Neuronal stem cell (in vitro differentiated cells): ENCODE measurements around the gene FGF3.

Experiments used
- DNase-seq: peaks from one replicate; pipeline ENCODE4 v3.0.0-alpha.2; 2013; ENCODE audit warnings: low spot score
- H2AFZ ChIP-seq: one replicate; pipeline ENCODE4 v1.6.1; 2013; ENCODE audit warnings: mild to moderate bottlenecking, low read length, inconsistent platforms
- H2AK5ac ChIP-seq: 2 replicates; pipeline ENCODE4 v1.6.1; 2013; ENCODE audit warnings: low read depth, mild to moderate bottlenecking, inconsistent platforms, low read length, moderate library complexity, mixed read lengths
- H2BK120ac ChIP-seq: 2 replicates; pipeline ENCODE4 v1.6.1; 2013; ENCODE audit warnings: low read depth, mild to moderate bottlenecking, inconsistent platforms, low read length, moderate library complexity, mixed read lengths
- H2BK12ac ChIP-seq: one replicate; pipeline ENCODE4 v1.6.1; 2013; ENCODE audit warnings: low read length, inconsistent platforms
- H2BK15ac ChIP-seq: 2 replicates; pipeline ENCODE4 v1.6.1; 2013; ENCODE audit warnings: mild to moderate bottlenecking, low read length, inconsistent platforms, mixed read lengths
- H2BK5ac ChIP-seq: one replicate; pipeline ENCODE4 v1.6.1; 2013; ENCODE audit warnings: inconsistent platforms, mild to moderate bottlenecking, low read length, moderate library complexity
- H3K14ac ChIP-seq: one replicate; pipeline ENCODE4 v1.6.1; 2013; ENCODE audit warnings: low read length, inconsistent platforms
- H3K18ac ChIP-seq: 2 replicates; pipeline ENCODE4 v1.6.1; 2013; ENCODE audit warnings: low read length, inconsistent platforms
- H3K23ac ChIP-seq: 2 replicates; pipeline ENCODE4 v1.6.1; 2013; ENCODE audit warnings: low read depth, mild to moderate bottlenecking, mixed read lengths, low read length, inconsistent platforms; ENCODE audit not compliant: poor library complexity
- H3K27ac ChIP-seq: replicated peaks from 3 replicates; pipeline ENCODE4 v1.5.1; 2013; ENCODE audit warnings: low read length, inconsistent platforms
- H3K27me3 ChIP-seq, 3 experiments: 2 replicates each; pipeline ENCODE4 v1.6.1; 2013; ENCODE audit warnings: low read length in 3 of 3, mild to moderate bottlenecking in 2 of 3, inconsistent platforms in 1 of 3, low read depth in 1 of 3, mixed read lengths in 1 of 3, moderate library complexity in 1 of 3; ENCODE audit not compliant: control insufficient read depth in 3 of 3, insufficient read depth in 3 of 3
- H3K36me3 ChIP-seq, 2 donors: replicated peaks in 1 of 2; 2 replicates each; pipeline ENCODE4 v1.6.1; 2013; ENCODE audit warnings: low read length in 2 of 2; ENCODE audit not compliant: control insufficient read depth in 2 of 2, insufficient read depth in 2 of 2
- H3K4ac ChIP-seq: 2 replicates; pipeline ENCODE4 v1.6.1; 2013; ENCODE audit warnings: inconsistent platforms, mild to moderate bottlenecking, low read length, moderate library complexity
- H3K4me1 ChIP-seq, 2 donors: 1 replicate in 1 of 2; 2 replicates in 1 of 2; pipeline ENCODE4 v1.6.1; 2013; ENCODE audit warnings: low read length in 2 of 2, low read depth in 1 of 2; ENCODE audit not compliant: control insufficient read depth in 2 of 2, insufficient read depth in 1 of 2
- H3K4me2 ChIP-seq: one replicate; pipeline ENCODE4 v1.6.1; 2013; ENCODE audit warnings: mild to moderate bottlenecking, low read length, inconsistent platforms; ENCODE audit not compliant: insufficient read depth, poor library complexity, severe bottlenecking
- H3K4me3 ChIP-seq, 2 donors: 2 replicates each; pipeline ENCODE4 v1.5.1; 2013; ENCODE audit warnings: low read length in 2 of 2, mild to moderate bottlenecking in 2 of 2, inconsistent platforms in 1 of 2, moderate library complexity in 1 of 2
- H3K79me1 ChIP-seq: one replicate; pipeline ENCODE4 v1.6.1; 2013; ENCODE audit warnings: low read depth, mild to moderate bottlenecking, inconsistent platforms, low read length, moderate library complexity
- H3K9ac ChIP-seq: one replicate; pipeline ENCODE4 v1.6.1; 2013; ENCODE audit warnings: mild to moderate bottlenecking, low read depth, low read length, inconsistent platforms; ENCODE audit not compliant: poor library complexity
- H3K9me3 ChIP-seq, 2 donors: replicated peaks in 1 of 2; 2 replicates each; pipeline versions ENCODE3 to v1.6.1; 2013; ENCODE audit warnings: low read length in 2 of 2, mild to moderate bottlenecking in 2 of 2, inconsistent platforms in 1 of 2, low read depth in 1 of 2, mixed read lengths in 1 of 2, moderate library complexity in 1 of 2; ENCODE audit not compliant: control insufficient read depth in 2 of 2, insufficient read depth in 1 of 2
- H4K8ac ChIP-seq: one replicate; pipeline ENCODE4 v1.6.1; 2013; ENCODE audit warnings: low read depth, mild to moderate bottlenecking, inconsistent platforms, low read length, moderate library complexity
- H4K91ac ChIP-seq: one replicate; pipeline ENCODE4 v1.6.1; 2013; ENCODE audit warnings: low read length, low read depth, mild to moderate bottlenecking, inconsistent platforms; ENCODE audit not compliant: poor library complexity
- WGBS, 2 donors: extraction: QIAGEN DNeasy Blood & Tissue Kit; methylation state at CpG; one replicate each; pipeline ENCODE4 v1.1.7; 2013; ENCODE audit warnings: missing lambda C conversion rate in 2 of 2, mixed read lengths in 1 of 2; ENCODE audit not compliant: insufficient read length in 2 of 2, insufficient replicate concordance in 1 of 2; ENCODE audit errors: extremely low coverage in 2 of 2; 5-methylcytosine and 5-hydroxymethylcytosine counted together

FGF3 gene

DNA sequence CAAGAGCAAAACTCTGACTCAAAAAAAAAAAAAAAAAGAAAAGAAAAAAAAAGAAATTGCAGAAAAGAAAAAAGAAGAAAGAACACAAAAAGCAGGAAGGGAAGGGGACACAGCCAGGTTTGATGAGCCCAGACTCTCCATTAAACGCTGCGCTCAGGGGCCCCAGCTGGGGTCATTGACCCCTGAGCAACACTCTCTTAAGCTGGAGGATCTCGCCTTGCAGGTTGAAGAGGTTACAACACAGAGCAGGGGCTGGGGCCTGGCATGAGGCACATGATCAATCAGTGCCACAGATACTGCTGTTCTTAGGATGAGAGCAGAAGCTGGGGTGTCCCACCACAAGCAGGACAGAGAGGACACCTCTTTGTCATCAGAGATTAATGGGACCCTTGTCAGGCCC, 7.8 kb downstream of the FGF3 start:
- no peak overlapping the region for H4K8ac ChIP-seq
- H2BK120ac ChIP-seq: no peak overlapping the region
- no peak overlapping the region for H2BK12ac ChIP-seq
- H2BK15ac ChIP-seq: peak overlapping the region; percentile 3
- H3K27ac ChIP-seq: no peak overlapping the region
- no peak overlapping the region for H3K4me2 ChIP-seq
- H3K4me1 ChIP-seq: peaks cover 21 to 31% of the 10 kb centered on the region in 2 donors
- H2BK5ac ChIP-seq: no peak overlapping the region
- H3K36me3 ChIP-seq: no peaks in the 10 kb centered on the region
- H3K79me1 ChIP-seq: no peaks in the 10 kb centered on the region
- H4K91ac ChIP-seq: no peak overlapping the region
- peak overlapping the region; percentile 0 for H2AFZ ChIP-seq
- H3K4me3 ChIP-seq: no peak overlapping the region
- no peak overlapping the region for H3K9ac ChIP-seq
- no peak overlapping the region for H3K18ac ChIP-seq
- H3K23ac ChIP-seq: no peak overlapping the region
- WGBS, 2 donors: no CpG with 5 or more reads among the region's 3 CpGs
- no peak overlapping the region for H3K4ac ChIP-seq
- no peak overlapping the region for H3K14ac ChIP-seq
- no peak overlapping the region for H2AK5ac ChIP-seq
- DNase-seq: no peak
- peaks cover 3 to 23% (median 17%) of the 10 kb centered on the region in 3 experiments for H3K27me3 ChIP-seq
- H3K9me3 ChIP-seq: peaks cover 0 to 4% of the 10 kb centered on the region in 2 donors

DNA sequence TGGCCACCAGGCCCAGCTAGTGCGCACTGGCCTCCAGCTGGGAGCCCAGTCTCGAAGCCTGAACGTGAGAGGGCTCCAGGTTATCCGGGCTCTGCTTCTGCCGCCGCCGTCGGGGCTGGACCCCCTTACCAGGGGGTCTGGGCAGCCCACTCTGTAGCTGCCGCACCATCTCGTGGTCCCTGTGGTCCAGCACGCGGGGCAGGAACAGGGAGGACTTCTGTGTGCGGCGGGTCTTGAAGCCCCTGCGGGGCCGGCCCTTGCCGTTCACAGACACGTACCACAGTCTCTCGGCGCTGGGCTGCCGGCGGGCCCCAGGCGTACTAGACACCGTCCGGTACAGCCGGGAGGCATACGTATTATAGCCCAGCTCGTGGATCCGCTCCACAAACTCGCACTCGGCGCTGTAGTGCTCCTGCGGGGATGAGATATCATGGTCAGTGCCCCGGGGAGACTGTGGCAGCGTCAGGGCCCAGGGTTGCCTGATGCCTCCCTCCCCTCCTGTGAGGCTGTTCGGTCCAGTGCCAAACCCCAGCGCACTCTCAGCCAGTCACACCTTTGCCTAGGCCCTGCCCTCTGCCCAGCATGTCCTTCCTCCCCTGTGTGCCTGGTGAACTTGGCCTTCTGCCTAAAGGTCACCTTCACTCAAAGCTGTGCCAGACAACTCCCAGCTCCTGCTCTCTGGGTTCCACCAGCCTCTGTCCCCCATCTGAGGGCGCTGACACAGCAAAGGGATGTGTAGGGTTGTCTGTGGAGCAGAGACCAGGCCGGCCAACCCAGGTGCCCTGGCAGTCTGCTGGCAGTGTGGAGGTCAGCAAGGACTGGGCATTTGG, 8.7 kb downstream of the FGF3 start:
- H3K79me1 ChIP-seq: no peaks in the 10 kb centered on the region
- H3K4ac ChIP-seq: no peak overlapping the region
- peak overlapping the region; percentile 3 for H2AFZ ChIP-seq
- peak overlapping the region; percentile 12 for H3K9ac ChIP-seq
- H2BK120ac ChIP-seq: no peak overlapping the region
- no CpG with 5 or more reads among the region's 39 CpGs for WGBS, 2 donors
- peak overlapping the region; percentile 87 for H3K18ac ChIP-seq
- peak overlapping the region; percentile 44 for H2BK5ac ChIP-seq
- H3K4me2 ChIP-seq: no peak overlapping the region
- H4K8ac ChIP-seq: no peak overlapping the region
- H3K4me1 ChIP-seq: peaks cover 21 to 31% of the 10 kb centered on the region in 2 donors
- H3K27ac ChIP-seq: no peak overlapping the region
- no peak for DNase-seq
- H3K14ac ChIP-seq: no peak overlapping the region
- H2BK15ac ChIP-seq: peak overlapping the region; percentile 87
- H4K91ac ChIP-seq: peak overlapping the region; percentile 66
- no peaks in the 10 kb centered on the region for H3K36me3 ChIP-seq
- no peak overlapping the region for H3K4me3 ChIP-seq
- peaks cover 0 to 14% (median 8%) of the 10 kb centered on the region in 3 experiments for H3K27me3 ChIP-seq
- H3K23ac ChIP-seq: peak overlapping the region; percentile 82
- H2AK5ac ChIP-seq: peak overlapping the region; percentile 99
- H3K9me3 ChIP-seq: peaks cover 0 to 2% of the 10 kb centered on the region in 2 donors
- H2BK12ac ChIP-seq: peak overlapping the region; percentile 95

DNA sequence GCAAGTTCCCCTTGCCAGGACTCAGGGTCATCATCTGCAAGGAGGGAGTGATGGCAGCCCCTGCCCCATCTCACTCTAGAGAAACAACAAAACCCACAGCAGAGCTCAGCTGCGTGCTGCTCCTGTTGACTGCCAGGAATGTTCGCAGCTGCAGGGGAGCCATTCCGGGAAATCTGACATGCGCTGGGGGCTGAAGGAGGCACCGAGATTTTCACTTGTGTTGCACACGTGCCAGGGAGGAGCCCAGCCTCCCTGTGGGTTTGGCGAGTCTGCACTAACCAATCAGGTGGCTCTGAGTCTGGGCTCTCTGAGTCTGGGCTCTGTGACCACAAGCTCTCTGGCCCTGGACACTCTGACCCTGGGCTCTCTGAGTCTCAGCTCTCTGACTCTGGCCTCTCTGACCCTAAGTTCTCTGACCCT, 10.5 kb downstream of the FGF3 start:
- Histone ChIP-seq H3K9me3 (no peaks in the 10 kb centered on the region), H3K4ac (no peak overlapping the region), H3K4me1 (peaks cover 21 to 31% of the 10 kb centered on the region in 2 donors), H3K27ac (no peak overlapping the region), H2BK5ac (no peak overlapping the region), H2BK15ac (no peak overlapping the region), H2AK5ac (peak overlapping the region; percentile 73), H3K4me3 (no peak overlapping the region), H4K8ac (no peak overlapping the region), H4K91ac (no peak overlapping the region), H2BK120ac (no peak overlapping the region), H3K9ac (no peak overlapping the region), H3K27me3 (no peaks in the 10 kb centered on the region), H3K36me3 (no peaks in the 10 kb centered on the region), H2BK12ac (no peak overlapping the region), H3K4me2 (no peak overlapping the region), H3K23ac (no peak overlapping the region), H2AFZ (peak overlapping the region; percentile 79), H3K14ac (no peak overlapping the region), H3K79me1 (no peaks in the 10 kb centered on the region), H3K18ac (peak overlapping the region; percentile 79)
- no peak for DNase-seq
- no CpG with 5 or more reads among the region's 7 CpGs for WGBS, 2 donors

DNA sequence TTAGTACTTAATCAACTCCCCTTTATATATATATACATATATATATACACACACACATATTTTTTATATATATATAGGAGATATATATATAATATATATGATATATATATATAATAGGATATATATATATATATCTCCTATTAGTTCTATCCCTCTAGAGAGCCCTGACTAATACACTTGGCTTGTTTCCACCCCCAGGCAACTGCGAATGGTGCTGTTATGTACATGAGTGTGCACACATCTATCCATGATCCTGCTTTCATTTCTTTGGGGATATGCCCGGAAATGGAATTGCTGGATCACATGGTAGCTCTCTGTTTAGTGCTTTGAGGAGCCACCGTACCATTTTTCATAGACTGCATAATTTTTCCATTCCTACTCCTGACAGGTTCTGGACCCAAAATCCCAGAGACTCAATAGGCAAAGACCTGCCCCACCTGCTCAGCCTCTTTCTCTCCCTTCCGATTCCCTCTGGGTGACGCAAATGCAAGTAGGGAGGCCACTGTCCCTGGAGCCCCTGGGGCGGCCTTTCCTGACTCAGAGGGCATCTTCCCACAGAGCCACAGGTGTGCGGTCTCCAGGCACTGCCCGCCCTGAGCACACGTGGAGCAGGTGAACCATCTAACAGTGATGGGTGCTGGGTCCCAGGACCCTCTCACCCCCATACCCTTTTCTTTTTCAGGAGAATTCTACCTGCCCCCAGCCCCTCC, 12.0 kb downstream of the FGF3 start:
- Histone ChIP-seq H2AK5ac (peak overlapping the region; percentile 45), H3K27me3 (no peaks in the 10 kb centered on the region), H3K79me1 (no peaks in the 10 kb centered on the region), H3K9ac (no peak overlapping the region), H3K4me3 (peak overlapping the region in 1 of 2 donors; percentile 19), H2AFZ (no peak overlapping the region), H4K8ac (no peak overlapping the region), H2BK15ac (peak overlapping the region; percentile 1), H3K14ac (no peak overlapping the region), H2BK12ac (no peak overlapping the region), H2BK120ac (no peak overlapping the region), H3K23ac (no peak overlapping the region), H3K4me2 (no peak overlapping the region), H4K91ac (no peak overlapping the region), H3K9me3 (no peaks in the 10 kb centered on the region), H3K27ac (no peak overlapping the region), H3K4ac (no peak overlapping the region), H3K18ac (peak overlapping the region; percentile 27), H3K4me1 (peaks cover 21 to 31% of the 10 kb centered on the region in 2 donors), H3K36me3 (no peaks in the 10 kb centered on the region), H2BK5ac (no peak overlapping the region)
- DNase-seq: no peak
- WGBS, 2 donors: no CpG with 5 or more reads among the region's 9 CpGs
